ENCODE measurements around the gene ZNF827.

Gene ZNF827

DNA sequence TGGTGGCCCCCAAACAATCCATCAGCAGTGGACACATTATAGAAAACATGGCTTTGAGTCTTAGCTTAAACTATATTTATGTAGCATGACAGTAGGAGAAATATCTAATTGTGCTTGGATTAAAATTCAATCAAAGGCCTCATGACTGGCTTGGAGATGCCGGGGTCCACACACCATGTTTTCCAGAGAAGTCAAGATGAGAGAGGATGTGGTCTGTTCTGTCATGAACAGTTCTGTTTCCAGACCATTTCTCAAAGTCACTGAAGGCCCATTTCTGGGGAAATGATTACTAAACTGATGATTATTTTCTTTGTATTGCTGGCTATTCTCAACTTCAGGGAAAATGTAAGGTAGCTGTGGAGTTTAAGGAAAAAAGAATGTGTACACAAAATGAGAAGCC is 182.4 kb downstream of the ZNF827 start:
- no peak for DNase-seq (ENCODE audit: low spot score)

DNA sequence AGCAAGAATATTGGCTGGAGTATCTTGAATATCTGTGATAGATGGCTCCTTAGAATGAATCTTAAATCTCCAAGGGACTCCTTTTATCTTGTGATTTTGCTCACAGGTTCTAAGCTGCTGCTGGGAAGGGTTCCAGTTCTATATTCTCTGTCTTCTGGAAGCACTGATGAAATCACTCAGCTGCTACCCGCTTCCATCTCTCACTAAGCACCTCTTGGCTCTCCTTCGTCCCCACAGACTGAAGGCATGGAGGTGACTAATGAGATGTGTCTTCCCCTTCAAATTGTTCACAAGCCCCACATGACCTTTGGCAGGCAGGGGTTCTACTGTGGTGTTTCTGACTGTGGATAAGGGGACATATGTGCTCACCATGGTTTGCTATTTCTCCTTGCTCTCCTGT is 182.8 kb downstream of the ZNF827 start:
- no peak for DNase-seq (ENCODE audit: low spot score)

DNA sequence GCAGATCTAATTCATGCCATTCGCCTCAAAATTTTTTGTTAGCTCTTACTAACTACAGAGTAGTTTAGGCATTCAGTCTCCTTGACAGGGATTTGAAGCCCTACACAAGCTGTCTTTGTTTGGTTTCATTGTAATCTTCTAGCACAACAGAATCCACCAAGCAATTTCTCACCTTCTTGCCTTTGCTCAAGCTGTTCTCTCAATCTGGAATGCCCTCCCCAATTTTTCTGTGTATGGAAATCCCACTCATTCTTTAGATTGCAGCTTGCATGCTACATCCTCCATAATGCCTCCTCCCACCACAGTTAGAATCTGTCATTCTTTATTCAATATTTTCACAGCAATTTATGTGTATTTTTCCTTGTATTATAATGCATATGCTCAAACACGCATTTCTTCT is 195.0 kb downstream of the ZNF827 start:
- no peak for DNase-seq (ENCODE audit: low spot score)

DNA sequence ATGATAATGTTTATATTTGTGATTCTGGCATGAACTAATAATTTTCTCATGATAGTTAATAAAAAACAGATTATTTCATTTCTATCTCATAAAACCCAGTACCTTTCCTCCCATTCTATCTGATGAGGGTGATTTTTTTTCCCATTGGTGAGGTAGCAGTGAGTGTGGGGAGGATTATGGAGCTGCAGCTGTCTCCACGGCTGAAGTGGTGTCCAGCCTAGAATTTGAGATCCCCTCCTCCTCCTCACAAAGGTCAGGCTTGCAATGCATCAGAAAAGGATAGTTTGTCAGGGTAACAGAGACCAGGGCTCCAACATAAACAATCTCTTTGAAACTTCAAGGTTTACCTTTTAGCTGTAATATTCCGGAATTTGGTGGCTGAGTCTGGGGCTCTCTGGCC is 197.8 kb downstream of the ZNF827 start:
- no peak for DNase-seq (ENCODE audit: low spot score)

DNA sequence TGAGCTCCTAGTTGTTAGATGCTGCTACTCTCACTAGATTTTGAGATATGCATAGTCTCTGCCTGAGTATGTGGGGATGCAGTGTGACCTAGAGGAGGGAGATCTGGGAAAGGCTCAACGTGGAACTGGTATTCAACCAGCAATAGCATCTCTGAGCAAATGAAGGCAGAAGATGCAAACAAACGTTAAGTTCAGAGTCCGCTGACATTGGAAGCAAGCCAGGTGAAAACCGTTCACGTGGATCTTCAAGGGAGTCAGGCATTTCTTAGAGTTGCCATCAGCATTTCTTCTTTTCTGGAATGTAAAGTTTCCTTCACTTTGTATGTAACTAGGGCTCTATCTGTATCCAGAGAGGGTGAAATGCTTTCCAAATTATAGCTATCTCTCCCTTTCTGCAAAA is 198.8 kb downstream of the ZNF827 start:
- no peak for DNase-seq (ENCODE audit: low spot score)

DNA sequence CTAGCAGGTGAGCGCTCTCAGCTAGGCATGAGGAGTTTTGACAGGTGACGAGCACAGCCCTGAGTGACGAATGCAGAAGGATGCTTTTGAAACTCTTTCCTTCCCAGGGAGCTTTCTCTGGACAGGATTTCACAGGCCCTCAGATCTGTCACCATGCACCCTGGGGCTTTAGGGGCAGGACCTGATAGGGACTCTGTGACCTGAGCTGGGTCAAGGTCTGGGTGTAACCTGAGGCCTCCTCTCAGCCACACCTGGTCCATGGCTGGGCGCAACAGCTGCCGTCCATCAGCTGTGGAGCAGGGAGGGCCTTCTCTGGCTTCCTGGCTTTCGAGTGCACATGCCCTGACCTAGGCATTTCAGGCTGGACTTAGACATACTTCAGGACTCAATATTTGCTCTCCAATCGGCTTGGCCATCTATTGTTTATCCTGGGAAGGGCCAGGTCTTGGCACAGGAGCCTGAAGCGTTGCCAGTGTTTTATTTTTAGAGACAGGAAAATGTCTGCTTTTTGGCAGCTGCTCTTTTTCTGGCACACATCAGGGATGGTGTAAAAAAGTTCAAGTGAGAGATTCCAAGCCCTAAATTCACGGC is 202.3 kb downstream of the ZNF827 start:
- peak; percentile 34 for DNase-seq (ENCODE audit: low spot score)

DNA sequence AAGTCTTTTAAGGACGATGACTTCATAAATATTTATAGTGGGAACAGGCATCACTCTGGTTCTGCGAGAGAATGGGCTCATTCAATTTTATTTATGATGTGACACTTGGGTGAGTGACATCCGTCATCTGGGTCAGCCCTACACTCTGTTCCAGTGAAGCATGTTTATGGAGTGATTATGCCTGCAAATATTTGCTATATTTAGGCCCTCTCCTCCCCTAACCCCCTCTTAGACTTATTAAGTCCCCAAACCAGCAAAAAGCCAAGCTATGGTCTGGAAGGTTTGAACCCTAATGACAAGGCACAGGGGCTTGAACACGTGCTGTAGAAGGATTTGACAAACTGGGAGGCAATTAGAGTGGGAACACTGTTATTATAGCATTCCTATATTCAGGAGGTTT is 202.8 kb downstream of the ZNF827 start:
- no peak for DNase-seq (ENCODE audit: low spot score)

DNA sequence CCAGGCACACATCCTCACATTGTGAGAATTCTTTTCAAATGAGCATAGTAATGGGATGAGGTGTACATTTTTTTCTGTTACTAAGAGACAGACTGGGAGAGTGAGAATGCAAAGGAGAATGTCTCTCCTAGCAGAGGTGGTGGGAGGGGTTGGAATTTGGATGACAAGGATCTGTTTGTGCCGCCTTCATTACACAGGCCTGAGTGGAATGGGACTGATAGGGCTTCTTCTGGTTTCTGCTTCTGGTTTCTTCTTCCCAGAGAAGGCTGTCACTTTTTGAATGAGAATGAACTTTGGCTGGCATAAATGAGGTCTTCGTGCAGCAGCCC is 203.3 kb downstream of the ZNF827 start:
- DNase-seq (ENCODE audit: low spot score): peak; percentile 91

DNA sequence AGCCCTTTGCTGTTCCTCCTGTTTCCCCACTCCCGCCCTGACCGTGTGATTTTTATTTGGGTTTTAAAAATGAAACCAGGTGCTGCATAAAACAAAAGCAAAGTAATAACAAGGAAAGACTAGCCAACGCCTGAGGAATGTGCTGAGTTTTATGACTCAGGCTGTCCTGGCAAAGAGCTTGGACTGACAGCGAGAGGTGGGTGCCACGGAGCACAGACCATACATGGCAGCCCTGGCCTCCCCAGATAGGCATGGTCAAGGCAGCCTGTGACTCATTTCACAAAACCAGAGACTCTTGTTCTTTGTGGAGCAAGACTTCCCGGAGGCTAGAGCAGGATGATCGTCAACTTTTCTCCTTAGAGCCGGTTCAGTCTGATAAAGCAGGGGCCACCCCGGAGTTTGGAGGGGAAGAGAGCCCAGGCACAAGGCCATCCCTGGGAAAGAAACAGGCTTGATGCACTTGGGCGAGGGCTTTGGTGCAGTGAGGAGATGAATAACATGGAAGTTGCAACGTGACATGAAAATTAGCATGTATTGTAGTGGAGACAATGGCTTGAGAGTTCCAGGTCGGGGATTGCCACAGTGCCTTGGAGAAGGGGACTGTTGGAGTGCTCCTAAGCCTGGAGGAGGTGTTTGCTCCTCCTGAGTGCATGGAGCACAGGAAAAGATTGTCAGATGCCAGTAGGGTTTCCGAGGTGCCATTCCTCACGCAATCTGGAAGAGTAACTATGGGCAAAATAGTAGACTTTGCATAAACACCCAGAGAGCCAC is 203.9 kb downstream of the ZNF827 start:
- DNase-seq (ENCODE audit: low spot score): peak; percentile 92

DNA sequence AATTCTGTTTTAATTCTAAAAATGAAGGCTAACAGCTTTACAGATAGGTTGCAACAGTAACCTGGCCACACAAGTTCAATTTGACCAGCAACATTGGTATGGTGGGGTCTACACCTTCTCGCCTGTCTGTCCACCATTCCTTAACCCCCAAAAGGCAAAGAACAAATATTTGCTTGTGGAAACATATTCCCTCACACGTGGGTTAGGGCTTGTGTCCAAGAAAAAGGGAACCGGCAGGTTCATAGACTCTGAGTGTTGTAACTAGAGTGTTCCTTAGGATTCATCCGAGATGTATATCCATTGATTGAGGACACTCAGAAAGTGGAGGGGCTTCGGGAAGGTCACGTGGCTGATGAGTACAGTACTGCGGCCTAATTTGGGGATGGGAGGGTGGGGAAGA is 204.6 kb downstream of the ZNF827 start:
- DNase-seq (ENCODE audit: low spot score): no peak

DNA sequence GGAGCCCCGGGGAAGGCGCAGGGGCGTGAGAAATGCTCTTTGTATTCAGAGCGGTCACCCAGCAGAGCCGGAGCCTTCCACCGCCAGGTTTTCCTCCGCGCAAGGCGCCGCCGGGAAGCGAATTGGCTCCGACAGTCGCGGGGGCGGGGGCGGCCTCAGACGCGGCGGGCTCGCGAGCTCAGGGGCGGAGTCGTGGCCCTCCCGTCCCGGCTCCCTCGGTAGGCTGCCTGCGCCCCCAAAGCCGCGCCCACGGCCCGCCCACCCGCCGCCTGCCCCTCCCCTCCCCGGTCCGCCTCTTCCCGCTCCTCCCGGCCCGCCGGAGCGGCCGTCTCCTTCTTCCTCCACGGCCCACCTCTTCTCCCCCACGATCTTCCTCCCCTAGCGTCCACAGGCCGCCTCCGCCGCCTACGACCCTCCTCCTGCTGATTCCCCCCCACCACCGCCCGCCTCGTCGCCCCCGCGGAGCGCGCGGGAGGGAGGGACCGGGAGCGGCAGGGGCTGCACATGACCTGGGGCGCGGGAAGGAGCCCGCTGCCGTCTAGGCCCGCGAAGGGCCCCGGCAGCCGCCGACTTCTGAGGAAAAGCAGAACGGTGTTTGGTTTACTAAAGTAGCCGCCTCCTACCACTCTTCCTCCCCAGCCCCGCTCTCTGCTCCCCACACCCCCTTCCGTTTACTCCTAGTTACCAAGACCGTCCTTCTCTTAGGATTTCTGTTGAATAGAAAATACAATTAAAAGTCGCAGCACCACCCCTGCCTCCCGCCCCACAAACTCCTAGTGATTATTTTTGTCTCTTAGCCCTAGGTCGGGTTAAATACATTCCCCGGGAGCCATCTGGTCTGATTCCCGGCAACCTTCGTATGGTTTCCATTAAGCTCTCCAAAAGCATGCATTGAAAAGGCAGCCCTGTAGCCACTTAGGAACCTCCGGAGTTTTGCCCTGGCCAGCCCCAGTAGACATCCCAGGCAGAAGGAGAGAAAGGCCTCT is 205.4 kb downstream of the ZNF827 start:
- peak; percentile 95 for DNase-seq (ENCODE audit: low spot score)

DNA sequence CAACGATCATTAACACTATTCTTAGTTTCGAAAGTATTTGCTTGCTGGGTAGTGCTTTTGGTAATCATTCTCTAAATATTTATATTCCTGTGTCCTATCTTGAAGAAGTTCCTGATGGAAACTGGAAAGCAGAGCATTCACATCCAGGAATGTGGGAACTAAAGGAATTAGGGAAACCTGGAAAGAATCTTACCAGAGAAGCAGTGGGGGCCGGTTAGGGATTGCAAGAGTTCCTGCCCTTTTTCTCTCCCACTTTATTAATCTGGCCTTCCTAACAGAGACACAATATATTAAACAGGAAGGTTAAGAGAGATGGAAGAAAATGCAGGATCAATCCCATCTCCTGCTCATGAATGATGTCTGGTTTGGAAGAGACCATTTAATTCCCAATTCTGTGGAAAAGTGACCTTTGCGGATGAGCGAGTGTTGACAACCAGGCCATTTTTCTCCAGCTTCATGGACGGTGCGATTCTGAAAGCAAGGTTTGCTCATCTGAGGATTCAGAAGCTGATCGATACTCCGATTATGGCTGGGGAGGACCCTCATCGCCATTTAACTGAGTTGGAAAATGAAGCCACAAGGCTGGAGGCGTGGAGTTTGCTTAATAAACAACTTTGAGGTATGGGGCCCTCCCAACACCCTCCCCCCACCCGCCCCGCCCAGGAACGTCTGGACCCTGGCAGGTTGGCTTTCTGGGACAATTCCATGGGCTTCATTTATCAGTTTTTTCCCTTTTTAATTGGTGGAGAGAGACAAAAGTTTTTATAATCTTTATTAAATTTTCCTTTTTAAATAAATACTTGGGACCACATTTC is 206.4 kb downstream of the ZNF827 start:
- DNase-seq (ENCODE audit: low spot score): no peak

DNA sequence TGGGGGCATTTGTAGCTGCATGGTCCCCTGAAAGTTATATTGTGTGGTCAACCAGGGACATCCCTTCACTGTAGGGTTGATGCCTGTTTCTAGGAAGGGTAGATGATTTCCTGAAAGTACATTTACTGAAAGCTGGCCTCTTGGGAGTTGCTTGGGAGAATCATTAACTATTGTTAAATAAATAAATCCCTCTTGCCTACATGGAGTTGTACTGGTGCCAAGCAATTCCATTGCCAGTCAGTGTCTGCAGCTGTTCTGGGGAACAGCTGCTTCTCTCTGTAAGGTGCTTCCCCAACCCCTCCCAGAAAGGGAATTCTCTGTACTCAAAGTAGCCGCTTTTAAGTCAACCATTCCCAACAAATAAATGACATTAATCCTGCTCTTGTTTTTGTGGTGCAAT is 207.6 kb downstream of the ZNF827 start:
- DNase-seq (ENCODE audit: low spot score): no peak

DNA sequence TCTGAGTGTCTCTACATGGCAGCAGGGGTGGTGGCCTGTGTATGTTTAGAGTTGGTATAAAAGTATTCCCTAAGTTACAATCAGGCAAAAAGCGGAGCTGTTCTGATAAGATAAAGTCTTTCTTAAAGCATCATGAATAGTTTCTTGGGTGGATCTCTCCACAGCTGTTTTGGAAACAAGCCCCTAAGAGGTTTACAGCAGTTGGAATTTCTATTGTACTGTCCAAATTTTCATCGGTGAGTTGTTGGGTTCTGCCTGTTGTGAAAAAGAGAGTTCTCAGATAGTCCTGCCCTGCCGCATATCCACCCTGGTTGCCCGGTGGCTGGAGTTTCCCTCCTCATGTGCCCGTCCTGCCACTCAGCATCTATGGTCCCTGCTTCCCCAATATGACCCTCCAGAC is 208.6 kb downstream of the ZNF827 start:
- no peak for DNase-seq (ENCODE audit: low spot score)

DNA sequence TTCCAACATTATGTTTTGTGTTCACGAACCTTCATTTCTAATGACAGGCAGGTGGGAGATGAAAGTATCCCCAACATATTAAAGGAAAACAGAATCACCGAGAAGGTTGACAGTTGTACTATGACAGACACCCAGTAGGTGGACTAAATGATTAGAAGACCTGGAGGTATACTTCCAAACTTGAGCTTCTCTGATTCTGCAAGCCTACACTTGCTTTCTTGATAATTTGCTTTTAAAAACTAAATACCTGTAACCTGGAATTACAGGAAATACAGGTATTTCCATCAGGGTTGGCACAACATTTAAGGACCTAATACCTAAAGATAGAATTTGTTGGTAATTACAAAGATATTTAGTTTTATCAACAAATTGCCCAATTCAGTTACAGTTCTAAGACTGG is 215.3 kb downstream of the ZNF827 start:
- DNase-seq (ENCODE audit: low spot score): no peak

DNA sequence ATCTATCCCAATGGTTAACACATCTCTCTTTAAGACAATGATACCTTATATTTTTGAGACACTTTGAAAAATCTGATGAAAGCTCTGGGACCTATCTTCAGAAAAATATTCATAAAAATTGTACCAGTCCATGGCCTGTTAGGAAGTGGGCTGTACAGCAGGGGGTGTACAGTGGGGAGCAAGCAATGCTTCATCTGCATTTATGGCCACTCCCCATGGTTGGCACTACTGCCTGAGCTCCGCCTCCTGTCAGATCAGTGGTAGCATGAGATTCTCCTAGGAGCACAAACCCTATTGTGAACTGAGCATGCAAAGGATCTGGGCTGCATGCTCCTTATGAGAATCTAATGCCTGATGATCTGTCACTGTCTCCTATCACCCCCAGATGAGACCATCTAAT is 216.1 kb downstream of the ZNF827 start:
- no peak for DNase-seq (ENCODE audit: low spot score)

DNA sequence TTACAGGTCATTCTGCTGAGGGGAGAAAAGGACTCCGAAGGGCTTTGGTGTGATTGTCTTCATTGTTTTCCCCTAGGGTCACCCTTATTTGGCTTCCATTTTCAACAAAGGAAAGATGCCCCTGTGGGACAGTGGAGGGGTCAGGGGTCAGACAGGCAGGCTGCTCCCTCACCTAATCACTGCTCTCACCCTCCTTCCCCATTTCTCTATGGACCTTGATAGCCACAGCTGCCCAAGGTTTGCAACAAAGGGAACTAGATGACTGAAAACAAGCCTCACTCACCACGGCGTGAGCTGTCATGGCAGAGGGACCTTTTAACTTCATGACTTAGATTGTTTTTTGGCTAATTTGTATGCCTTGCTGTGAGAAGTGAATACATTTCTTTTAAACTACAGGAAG is 218.0 kb downstream of the ZNF827 start:
- DNase-seq (ENCODE audit: low spot score): no peak

DNA sequence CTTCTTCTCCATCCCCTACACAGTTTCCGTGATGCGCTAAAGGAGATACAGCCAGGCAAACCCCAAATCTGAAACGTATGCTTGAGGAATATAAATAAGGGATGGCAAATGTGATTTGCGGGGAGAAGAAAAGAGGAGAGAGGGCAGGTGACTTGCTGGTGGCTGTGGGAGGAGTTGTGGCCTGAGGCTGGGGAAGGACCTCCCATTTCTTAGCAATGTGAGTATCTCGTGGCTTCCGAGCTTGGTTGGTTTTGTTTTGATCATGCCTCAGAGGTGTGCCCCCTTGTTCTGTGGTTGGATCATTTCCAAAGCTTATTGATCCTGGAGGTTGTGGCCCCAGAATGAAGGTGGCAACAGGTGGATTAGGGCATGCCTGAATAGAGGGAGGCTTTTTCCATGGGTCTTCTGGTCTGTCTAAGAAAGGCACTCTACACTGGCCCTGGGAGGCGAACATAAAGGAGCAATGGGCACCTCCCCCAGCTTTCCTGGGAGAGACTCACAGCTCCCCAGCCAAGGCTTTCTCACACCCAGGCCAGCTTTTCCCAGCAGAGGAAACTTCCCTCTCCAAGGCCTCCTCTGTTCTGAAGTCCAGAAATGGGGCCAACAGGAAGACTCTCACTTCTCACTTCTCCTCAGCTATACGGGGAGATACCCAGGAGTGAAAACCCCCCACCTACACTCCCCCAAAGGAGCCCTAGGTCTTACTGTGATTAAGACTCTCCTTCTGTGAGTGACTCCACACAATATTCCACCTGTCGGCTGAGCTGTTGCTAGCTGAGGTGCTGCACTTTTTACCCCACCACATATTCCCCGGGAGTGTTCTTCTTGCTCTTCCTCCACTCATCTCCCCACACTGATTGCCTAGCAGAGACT is 218.6 kb downstream of the ZNF827 start:
- no peak for DNase-seq (ENCODE audit: low spot score)

DNA sequence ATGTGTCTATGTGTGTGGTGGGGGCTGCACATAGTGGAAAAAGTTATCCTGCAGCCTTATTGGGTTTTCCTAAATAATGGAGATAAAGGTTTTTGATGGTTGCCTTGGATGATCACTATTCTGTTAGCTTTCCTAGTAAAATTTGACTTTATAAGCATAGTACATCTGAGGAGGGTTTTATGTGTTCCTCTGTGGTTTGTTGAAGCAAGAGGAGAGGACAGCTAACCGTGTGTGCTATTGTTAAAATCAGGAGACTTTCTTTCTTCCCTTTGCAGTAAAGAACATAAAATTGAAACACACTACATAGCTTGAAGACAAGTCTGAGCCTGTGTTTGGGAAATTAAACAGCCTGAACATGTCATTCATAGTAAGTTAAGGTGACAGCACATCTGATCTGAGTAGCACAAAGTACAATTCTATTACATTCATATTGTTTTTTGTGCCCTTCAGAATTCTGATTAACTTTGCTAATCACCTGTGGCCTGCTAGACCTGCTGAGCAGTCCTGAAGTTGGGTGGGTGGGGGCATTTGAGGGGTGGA is 221.9 kb downstream of the ZNF827 start:
- no peak for DNase-seq (ENCODE audit: low spot score)

DNA sequence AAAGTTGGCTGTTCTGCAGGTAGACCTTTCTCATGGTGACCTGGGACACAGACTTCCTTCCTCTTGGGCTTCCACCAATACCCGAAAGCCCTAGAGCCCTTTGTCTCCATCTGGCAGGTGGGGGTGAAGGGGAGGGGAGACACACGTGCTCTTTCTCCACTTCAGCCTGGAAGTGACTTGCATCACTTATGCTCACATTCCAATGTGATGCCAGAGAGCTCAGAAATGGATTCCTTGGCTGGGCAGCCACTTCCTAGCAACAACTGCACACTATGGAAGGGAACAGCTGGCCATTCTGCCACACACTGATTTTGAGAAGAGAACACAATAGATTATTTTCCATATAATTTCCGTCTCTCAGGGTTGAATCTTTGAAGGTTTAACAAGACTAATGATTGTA is 222.4 kb downstream of the ZNF827 start:
- DNase-seq (ENCODE audit: low spot score): peak; percentile 46

DNA sequence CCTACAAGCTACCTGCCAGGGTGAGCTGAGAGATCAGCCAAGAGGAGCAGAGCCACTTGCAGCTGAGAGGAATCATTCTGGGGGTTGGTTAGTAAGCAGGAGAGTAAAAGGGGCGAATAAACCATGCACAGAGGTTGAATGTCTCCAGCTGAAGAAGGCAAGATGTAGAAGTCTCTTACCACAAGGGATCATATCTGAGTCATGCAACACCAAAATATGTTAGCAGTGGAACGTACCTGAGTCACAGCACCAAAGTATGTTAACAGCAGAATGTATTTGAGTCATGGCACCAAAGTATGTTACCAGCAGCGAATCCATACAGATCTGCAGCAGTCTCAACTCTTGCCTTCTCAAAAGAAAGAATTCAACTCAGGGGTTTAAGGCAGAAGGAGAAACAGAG is 228.8 kb downstream of the ZNF827 start:
- peak; percentile 87 for DNase-seq (ENCODE audit: low spot score)

Measured in AG08395 (cell line).